DMS153 treated with DMSO at 0.1 percent for 48 hours (cell line): Measurements from ENCODE around the gene NPAS2.

Source experiments
- DNase-seq: peaks from one replicate; lab custom pipeline; 2025; ENCODE audit not compliant: unreplicated experiment; lab: John Stamatoyannopoulos, UW

The NPAS2 gene

DNA sequence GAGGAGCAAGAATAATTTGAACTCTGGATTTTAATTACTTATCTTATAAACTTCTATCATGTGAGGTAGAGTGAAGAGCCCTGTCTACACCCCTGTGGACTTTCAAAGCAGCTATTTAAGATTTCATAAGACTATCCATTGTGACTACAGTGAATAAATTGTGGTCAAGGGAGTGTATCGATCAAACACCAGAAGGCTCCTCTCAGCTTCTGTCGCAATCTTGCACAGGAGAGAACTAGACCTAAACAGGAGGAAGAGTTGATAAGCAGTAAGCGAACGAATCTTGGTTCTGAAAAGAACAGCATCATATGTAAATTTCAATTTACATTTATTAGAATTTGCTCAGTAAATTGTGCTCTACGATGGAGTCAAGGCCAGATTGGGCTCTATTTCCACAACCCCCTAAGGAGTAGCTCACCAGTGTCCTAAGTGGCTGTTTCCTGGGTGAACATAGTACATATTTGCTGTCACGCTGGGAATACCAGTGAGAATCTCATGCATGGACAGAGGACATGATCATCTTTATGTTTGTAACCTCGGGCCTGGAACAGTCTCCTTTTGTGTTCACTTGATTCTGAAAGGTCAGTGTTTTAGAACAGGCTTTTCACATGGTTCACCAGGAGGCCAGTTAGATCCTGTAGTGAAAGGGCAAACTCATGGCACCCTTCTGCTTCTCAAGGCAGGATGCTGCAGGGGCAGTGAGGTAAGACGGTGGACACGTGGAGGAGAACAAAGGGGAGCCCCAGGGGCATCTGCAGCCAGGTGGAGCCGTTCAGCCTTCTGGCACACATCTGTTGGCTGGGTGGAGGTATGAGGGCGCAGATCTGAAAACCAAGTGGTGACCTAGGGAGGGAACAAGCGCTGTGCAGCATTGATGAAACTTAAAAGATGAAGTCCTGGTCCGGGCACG is 33.3 kb downstream of the NPAS2 start:
- DNase-seq: no peak

DNA sequence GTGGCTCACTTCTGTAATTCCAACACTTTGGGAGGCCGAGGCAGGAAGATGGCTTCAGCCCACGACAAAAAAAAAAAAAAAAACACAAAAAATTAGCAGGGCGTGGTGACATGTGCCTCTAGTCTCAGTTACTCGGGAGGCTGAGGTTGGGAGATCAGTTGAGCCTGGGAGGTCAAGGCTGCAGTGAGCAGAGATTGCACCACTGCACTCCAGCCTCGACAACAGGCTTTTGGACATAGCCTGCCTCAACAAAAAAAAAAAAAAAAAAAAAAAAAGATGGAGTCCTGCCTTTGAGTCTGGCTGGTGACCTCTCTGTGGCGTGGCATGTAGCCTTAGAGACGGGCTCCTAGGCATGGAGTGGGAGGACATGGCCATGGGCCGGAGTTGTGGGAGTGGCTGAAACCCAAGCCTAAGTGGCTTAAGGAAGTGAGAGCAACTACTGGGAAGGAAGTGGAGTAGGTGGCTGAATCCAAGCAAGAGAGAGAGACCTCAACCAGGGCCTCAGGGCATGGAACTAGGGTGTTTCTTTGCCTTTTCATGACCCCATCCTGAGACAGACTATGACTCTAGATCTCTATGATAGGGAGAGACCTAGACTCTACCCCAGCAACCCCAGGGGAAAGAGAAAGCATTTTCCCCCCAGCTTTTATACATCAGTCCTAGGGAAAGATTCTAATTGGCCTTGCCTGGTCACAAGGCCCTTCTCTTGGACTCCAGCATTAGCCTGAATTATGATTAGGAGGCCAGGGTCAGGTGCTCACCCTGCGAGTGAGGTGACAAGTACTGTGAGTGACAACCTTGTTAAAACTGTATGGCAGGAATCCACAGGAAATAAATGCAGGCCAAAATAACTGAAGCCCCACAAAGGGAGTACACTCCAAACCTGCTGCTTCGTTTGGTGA is 34.2 kb downstream of the NPAS2 start:
- DNase-seq: no peak

DNA sequence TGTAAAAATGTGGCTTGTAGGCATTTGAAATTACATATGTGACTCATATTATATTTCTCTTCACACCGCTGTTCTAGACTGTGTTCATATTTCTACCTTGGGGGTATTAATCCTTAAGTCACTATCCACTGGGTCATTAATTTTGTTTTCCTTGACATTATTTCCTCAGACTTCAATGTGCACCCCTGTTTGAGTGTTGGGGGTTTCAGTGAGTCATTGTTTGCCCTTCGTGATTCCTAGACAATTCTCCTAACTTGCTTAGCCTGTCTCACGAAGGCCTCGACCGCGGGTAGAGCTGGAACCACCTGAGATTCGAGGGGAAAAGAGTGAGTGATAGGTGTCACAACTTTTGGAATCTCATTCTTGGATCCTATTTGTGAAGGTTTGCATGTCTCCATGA is 35.1 kb downstream of the NPAS2 start:
- no peak for DNase-seq

DNA sequence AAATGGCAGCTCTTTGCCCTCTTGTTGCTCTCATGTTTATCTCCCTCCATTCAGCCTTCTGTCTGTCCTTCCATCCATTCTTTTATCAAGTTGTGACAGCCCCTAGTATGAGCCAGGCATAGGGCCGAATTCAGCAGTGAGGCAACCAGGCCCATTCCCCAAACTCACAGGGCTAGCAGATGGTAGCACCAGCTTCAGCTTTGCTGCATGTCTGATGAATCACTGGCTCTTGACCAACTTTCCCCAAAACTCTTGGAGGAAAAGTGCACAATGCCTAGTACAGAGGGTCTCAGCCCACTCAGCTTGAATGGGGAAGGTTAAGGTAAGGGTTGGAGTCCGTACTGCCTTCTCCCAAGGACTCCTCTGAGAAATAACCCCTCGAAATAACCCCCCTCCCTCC is 35.7 kb downstream of the NPAS2 start:
- DNase-seq: no peak

DNA sequence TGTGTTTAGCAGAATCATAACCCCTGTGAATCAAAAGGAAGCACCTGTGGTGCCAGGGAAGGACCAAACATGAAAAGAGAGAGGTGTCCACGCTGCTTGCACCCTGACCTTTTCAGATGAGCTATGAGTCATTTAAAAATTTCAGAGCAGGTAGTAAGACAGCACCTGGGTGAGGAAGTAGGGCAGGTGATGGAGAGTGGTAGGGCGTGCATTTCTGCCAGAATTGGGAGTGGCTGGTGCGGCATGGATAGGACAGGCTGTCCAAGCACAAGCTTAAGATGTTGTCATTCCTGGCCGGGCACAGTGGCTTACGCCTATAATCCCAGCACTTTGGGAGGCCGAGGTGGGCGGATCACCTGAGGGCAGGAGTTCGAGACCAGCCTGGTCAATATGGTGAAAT is 36.8 kb downstream of the NPAS2 start:
- no peak for DNase-seq

DNA sequence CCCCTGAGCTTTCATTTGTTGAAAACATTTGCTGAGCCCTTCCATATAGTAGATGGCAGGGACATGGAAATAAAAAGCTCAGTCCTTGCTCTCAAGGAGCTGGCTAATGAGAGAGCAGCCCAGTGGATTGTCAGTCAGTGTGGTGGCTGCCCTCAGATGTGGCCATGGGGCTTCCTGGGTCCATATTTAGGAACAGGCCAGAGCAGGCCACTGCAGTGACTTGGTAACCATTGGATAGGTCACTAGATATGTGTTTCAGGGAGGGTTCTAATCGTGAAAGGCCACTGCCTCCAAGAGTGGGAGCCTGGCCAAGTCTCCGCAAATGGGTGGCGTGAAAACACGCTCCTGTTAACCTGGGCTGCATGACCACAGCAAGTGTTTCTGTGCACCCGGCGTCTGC is 37.4 kb downstream of the NPAS2 start:
- no peak for DNase-seq

DNA sequence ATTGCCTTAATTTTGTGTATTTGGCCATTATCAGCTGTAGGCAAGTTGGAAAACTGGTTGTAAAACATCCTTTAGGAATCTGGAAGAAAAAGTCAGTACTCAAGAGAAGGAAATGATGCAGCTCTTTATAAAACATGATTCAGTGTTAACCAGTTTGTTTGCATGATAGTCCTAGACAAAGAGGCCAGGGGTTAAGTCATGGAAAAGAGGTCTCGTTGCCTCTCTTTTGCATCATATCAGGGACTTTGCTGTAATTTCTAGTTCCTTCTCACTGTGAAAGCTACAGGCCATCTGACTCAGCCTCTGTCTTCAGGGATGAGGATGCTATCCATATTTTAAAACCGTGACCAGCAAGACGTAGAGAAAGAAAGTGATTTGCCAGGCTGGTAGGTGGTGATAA is 38.0 kb downstream of the NPAS2 start:
- DNase-seq: no peak

DNA sequence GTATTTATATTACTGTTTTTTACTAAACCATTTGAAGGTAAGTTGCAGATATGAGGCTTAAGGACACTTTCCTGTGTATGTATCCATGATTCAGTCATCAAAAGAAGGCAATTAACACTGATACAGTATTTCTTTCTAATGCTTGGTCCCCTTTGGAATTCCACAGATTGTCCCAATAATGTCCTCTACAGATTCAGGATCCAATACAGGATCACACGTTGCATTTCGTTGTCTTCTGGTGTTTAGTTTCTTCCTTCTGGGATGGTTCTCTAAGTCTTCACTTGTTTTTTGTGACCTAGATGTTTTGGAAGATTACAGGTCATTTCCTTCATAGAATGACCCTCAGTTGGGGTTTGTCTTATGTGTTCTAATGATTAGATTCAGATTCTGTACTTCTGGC is 40.0 kb downstream of the NPAS2 start:
- DNase-seq: no peak

DNA sequence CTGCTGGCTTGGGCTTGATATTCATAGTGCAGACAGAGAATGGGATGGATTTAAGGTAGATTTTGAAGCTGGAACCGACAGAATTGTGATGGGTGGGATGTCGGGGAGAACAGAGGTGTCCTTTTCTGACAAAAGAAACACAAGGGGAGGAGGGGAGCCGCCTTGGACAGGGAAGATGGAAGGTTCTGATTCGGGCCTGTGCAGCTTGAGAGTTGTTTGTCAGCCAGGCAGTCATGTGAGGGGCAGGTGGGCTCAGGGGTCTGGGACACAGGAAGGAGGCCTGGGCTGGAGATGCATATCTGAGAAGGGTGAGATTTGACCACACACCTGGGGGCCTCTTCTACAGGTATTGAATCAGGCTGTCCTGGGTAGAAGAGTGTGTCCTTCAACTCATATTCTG is 41.4 kb downstream of the NPAS2 start:
- DNase-seq: no peak

DNA sequence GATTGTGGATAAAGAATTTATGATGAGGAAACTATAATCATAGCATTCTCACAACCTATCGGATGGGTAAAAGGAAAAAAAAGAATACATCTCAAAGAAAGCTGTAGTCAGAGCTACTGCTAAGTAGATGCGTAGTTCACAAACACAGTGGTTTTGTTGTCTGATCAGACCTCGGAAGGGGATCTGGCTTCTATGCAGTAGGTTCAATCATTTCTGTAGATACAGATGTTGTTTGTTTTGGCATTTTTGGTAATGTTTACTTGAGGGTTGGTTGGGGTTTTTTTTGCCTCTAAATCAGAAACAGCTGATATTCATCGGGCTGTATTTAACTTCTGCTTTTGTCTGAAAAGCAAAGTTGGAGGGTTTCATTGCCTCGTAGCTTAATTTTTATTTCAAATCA is 42.1 kb downstream of the NPAS2 start:
- DNase-seq: no peak

DNA sequence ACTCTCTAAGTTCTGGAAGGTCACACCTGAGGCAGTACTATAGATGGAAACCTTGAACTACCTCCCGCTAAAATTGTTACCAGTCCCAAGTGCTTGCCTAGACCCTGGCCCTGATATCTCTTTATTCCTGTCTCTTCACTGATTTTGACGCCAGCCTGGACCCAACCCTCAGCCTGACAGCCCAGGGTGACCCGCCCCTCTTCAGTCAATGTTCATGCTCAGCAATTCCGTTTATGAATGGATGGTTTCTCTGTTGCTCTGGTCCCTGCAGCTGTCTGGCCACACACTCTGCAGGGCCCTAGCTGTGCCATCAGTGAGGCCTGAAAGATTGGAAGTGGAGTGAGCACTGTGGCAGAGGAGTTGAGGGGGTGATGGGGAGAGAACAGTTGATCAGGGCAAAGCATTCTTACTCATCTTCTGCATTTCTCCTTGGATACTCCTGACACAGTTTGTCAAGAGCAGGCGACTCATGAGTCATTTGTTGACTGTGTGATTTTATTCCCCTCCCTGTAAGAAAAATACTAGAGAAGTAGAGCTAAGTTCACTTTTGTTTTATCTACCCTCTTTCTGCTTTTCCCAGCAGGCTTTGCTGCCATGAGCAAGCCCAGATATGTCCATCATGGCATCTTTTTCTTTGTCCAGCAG is 46.0 kb downstream of the NPAS2 start:
- DNase-seq: no peak

DNA sequence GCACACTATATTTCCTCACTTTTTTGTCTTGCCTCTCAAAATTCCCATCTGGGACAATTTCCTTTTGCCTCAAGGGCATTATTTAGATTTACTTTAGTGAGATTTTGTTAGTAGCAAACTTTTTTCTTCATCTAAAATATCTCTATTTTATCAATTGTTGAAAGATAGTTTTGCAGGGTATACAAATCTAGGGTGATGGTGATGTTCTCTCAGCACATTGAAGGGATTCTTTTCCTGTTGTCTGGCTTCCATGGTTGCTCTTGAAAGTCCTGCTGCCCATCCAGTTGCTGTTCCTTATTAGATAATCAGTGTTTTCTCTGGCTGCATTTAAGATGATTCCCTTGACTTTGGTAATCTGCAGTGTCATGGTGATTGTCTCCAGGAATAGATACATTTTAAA is 48.1 kb downstream of the NPAS2 start:
- DNase-seq: no peak

DNA sequence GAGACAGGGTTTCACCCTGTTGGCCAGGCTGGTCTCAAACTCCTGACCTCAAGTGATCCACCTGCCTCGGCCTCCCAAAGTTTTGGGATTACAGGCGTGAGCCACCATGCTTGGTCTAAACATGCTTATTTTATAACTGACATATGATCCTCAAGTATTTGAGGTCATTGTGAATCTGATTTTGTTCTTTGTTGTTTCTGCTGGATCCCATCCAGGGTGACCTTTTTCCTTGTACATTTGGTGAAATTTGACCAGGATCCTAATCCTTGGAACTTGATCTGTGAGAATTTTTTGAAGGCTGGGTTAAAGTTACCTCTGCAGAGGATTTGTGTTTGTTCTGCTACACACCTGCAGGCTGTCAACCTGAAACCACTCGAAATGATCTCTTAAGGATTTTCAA is 49.2 kb downstream of the NPAS2 start:
- no peak for DNase-seq

DNA sequence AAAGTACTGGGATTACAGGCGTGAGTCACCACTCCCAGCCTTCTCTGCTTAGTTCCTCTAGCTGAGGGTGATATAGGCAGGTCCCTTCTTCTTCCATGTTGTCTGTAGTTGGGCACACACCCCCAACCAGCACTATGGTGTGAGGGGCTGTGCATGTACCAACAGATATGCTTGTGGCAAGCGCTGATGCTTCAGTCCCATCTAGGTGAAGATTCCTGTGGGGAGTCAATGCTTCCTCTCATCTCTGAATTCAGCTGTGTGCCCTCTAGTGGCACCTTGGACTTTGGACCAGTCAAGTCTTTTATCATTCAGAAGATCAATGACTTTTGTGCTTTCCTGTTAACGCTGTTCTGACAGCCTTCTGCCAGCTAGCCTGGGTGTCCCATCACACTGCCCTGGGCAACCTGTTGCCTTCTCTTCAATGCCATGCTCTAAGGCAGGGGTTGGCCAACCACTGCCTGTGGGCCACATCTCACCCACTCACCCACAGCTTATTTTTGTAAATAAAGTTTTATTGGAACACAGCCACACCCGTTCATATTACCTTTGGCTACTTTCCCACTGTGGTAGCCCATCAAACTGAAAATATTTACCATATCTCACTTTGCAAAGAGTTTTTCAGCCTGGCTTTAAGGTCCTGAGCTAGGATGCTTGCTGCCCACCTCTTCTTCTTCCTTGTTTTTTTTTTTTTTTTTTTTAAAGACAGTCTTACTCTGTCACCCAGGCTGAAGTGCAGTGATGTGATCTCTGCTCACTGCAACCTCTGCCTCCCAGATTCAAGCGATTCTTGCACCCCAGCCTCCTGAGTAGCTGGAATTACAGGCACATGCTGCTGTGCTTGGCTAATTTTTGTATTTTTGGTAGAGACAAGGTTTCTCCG is 51.0 kb downstream of the NPAS2 start:
- no peak for DNase-seq

DNA sequence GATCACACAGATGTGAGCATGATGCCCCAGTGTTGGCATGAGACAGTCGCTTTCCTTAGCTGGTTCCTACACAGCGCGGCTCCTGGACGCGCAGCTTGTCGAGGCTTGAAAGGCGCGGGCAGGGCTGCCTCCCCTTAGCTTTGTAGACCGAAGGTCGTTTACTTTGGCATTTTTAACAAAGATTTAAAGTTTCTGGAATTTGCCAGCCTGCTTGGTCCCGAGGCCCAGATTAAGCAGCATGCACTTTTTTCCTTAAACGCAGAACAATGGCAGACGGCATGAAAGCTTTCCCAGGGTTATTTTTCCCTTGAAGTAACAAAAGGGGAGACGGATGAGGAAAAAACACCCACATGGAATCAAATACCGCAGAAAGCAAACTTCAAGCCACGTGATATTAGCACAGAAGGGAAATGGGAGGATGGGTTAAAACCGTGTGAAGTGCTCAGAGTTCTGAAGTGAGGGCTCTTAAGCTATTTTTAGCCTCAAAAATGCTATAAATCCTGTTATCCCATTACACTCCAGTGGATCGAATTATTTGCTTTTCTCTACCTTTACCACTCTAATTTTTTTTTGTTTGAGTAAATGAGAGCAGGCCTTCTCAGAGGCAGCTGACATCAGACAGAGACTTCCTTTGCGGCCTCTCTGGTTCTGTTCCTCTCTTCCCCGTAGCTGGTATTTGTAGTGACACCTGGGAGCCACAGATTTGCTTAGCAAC is 55.7 kb downstream of the NPAS2 start:
- peak; percentile 67 for DNase-seq

DNA sequence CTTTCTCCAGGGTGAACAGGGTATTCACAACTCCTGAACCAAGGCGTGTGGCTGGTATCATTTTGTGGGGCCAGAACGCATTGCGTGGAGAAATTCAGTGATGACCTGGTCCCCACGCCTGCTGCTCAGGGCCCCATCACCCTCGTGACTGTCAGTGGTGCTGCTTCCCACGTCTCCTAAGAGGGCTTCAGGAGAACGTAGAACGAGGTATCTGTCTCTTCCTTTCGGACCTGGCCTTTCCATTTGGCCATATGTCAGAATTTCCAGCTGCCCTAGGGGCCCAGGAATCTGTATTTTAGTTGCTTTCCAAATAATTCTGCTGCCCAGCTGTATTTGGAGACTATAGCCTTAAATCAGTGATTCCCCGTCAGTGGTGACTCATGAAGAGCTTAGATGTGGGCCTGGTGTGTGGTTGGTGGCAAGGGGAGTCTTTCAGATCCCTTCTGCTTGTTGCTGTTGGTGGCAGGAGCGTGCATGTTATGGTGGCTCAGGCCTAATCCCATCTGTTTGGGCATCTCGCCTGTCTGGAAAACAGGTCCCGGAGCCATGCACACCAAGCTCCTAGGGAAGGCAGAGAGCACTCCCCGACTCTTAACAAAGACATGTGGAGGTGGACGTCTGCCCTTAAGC is 56.4 kb downstream of the NPAS2 start:
- no peak for DNase-seq

DNA sequence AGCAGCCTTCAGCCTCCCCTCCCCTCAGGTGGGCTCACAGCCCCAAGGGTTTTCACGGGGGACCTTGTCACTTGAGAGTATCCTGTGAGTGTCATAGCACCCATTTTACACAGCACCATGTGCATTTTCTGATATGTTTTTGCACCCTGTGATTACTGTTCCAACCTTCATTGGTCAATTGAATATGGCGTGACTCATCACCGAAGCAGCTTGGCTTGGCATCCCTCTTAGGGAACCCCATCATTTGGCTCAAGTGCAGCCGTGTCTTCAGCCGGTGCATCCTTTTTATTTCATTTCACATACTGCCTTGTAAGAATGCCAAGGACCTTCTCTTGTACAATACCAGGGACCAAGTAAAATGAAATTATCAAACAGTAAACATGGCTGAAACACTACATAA is 57.6 kb downstream of the NPAS2 start:
- no peak for DNase-seq

DNA sequence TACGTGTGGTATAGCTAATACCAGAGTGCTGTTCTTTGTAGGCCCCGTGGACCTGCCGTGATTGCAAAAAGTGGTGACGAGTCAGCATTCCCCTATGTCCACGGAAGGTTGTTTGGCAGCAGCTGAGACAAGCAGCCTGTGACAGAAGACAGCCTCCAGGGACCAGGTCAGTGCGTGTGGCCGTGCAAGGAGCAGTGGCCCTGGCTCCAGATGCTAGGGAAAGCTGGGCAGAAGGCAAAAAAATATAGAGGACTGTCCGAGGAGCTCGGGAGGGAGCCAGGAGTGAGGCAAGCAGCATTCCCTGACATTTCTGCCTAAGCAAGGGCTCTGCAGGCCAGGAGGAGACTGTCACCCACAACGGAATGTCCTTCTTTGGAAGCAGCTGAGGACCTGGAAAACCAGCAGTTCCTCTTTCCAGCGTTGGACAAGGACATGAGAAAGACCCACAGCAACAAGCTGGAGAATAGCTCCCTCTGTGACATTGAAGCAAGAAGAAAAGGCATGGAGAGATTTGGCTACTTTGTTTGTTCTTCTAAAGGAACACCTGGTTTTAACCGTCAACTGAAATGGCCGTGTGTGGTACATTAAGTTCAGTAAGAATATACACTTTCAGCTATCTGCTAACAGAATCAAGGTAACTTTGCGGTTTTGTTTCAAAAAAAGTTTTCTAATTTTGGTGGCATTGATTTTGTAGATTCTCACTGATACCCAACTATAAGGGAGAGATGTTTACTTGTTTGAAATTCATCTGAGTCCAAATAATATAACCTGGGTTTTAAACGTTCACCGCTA is 58.3 kb downstream of the NPAS2 start:
- no peak for DNase-seq

DNA sequence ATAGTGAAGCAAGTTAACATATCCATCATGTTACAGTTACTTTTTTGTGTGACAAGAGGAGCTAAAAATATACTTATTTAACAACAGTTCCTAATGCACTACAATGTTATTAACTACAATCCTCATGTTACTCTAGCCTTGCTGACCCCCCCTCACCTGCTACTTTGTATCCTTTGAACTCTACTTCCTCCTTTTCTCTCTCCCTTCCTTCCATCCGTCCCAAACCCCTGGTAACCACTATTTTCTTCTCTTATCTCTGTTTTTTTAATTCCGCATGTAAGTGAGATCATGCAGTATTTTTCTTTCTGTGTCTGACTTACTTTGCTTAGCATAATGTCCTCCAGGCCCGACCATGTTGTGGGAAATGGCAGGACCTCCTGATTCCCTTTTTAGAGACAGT is 59.4 kb downstream of the NPAS2 start:
- DNase-seq: no peak
